Body of pancreas (tissue), 4 donors: Measurements from ENCODE around the gene HOXD3. TPM values are rescaled to one million over a fixed set of nuclear protein-coding genes. Genes with fewer than 3 reads are reported as not detected.
A peak's percentile ranks its signal among the peaks of the same experiment; 100 is the strongest.

Source experiments
- ATAC-seq: fragments of 150-250 bp; one replicate; pipeline ENCODE4 v1.9.1; 2016
- DNase-seq, 4 donors: peaks; one replicate each; pipeline ENCODE4 v3.0.0-alpha.2; 2019
- H3K27ac ChIP-seq, 4 donors: fragments of 200-600 bp; sonication (generic); 1 replicate in 3 of 4; 2 replicates in 1 of 4; pipeline versions ENCODE4 v1.5.1 to v1.6.1; 2016 to 2019; ENCODE audit warnings: mild to moderate bottlenecking in 1 of 4, mixed read lengths in 1 of 4, moderate library complexity in 1 of 4
- H3K27me3 ChIP-seq, 2 donors: fragments of 200-600 bp; sonication (generic); one replicate each; pipeline ENCODE4 v1.6.0; 2016; ENCODE audit warnings: mild to moderate bottlenecking in 1 of 2
- H3K36me3 ChIP-seq, 2 donors: fragments of 200-600 bp; sonication (generic); replicated peaks in 1 of 2; 2 replicates each; pipeline ENCODE4 v1.5.1; 2016; ENCODE audit warnings: low read depth in 2 of 2; ENCODE audit not compliant: insufficient read depth in 1 of 2
- H3K4me1 ChIP-seq: fragments of 200-600 bp; sonication (generic); one replicate; pipeline ENCODE4 v1.6.0; 2016
- H3K4me3 ChIP-seq, 2 donors: fragments of 200-600 bp; sonication (generic); 1 replicate in 1 of 2; 2 replicates in 1 of 2; pipeline ENCODE4 v1.5.1; 2016 to 2019
- H3K9me3 ChIP-seq, 3 donors: fragments of 200-600 bp; sonication (generic); 1 replicate in 2 of 3; 2 replicates in 1 of 3; pipeline ENCODE4 v1.5.1; 2016
- CTCF ChIP-seq, 7 experiments: fragments of 450-650 bp in 4 of 7; fragments of 200-600 bp in 3 of 7; sonication (generic) in 3 of 7; IDR thresholded peaks; one replicate each; pipeline ENCODE4 v1.5.1; 2016 to 2019; ENCODE audit warnings: antibody characterized with exemption in 7 of 7
- POLR2A ChIP-seq, 3 donors: fragments of 450-650 bp; IDR thresholded peaks; one replicate each; pipeline ENCODE4 v1.6.1; 2016; ENCODE audit warnings: antibody characterized with exemption in 3 of 3, mild to moderate bottlenecking in 2 of 3
- WGBS, 2 donors: methylation state at CpG; one replicate each; pipeline ENCODE4 v1.1.5; 2017; 5-methylcytosine and 5-hydroxymethylcytosine counted together
- intact Hi-C: fragments of 100-400 bp; cut with DNase I; formaldehyde crosslinking; loops from one replicate; pipeline ENCODE4 v1.15.1; 2023
- total RNA-seq, 2 donors: library from RNA; depleted of rRNA; stranded (reverse); fragments of >200 nt; gene quantifications; one replicate each; pipeline ENCODE4 v1.1.0, GENCODE V29; 2016

HOXD3 gene
- total RNA-seq, 2 donors from 2014 or later: 0.26 TPM; not detected in 1

- ATAC-seq (peak; percentile 45), DNase-seq (peak; percentile 41 to 71 (median 51))
- Histone ChIP-seq H3K4me3 (no peak overlapping the region), H3K9me3 (no peaks in the 10 kb centered on the region), H3K27ac (no peak overlapping the region), H3K36me3 (no peaks in the 10 kb centered on the region), H3K4me1 (peaks cover 4% of the 10 kb centered on the region), H3K27me3 (no peaks in the 10 kb centered on the region)
- TF ChIP-seq CTCF (IDR thresholded peaks at IDR 0.05): no peak
- no peak for TF ChIP-seq POLR2A (IDR thresholded peaks at IDR 0.05)
- WGBS, 2 donors: 28 to 41% methylated on average over 7 of the region's 7 CpGs
- intact Hi-C loops: no loop called here
Observed at GRCh38 chr2:176202491-176202890, 45.4 kb downstream of the HOXD3 start.

GRCh38 chr2:176205126-176205525, 48.0 kb downstream of the HOXD3 start:
- TF ChIP-seq POLR2A (IDR thresholded peaks at IDR 0.05) (no peak), CTCF (IDR thresholded peaks at IDR 0.05) (no peak)
- no peak overlapping the region for H3K4me3 ChIP-seq
- no peak for DNase-seq
- no peaks in the 10 kb centered on the region for H3K27me3 ChIP-seq
- H3K9me3 ChIP-seq: no peaks in the 10 kb centered on the region
- H3K27ac ChIP-seq: no peak overlapping the region
- 63 to 70% methylated on average over 1 of the region's 1 CpG for WGBS, 2 donors
- ATAC-seq: no peak
- intact Hi-C loops: no loop called here
- H3K4me1 ChIP-seq: peaks cover 4% of the 10 kb centered on the region
- H3K36me3 ChIP-seq: no peaks in the 10 kb centered on the region

GRCh38 chr2:176206136-176206535, 49.0 kb downstream of the HOXD3 start:
- no peak for ATAC-seq
- no peaks in the 10 kb centered on the region for H3K36me3 ChIP-seq
- peaks cover 4% of the 10 kb centered on the region for H3K4me1 ChIP-seq
- H3K9me3 ChIP-seq: no peaks in the 10 kb centered on the region
- no peak overlapping the region for H3K4me3 ChIP-seq
- 91 to 99% methylated on average over 2 of the region's 2 CpGs for WGBS, 2 donors
- intact Hi-C loops: no loop called here
- H3K27ac ChIP-seq: no peak overlapping the region
- TF ChIP-seq POLR2A (IDR thresholded peaks at IDR 0.05): no peak
- TF ChIP-seq CTCF (IDR thresholded peaks at IDR 0.05): no peak
- no peak for DNase-seq
- no peaks in the 10 kb centered on the region for H3K27me3 ChIP-seq

GRCh38 chr2:176206682-176207081, 49.6 kb downstream of the HOXD3 start:
- ATAC-seq: no peak
- no peak for DNase-seq
- intact Hi-C loops: no loop called here
- Histone ChIP-seq H3K27me3 (no peaks in the 10 kb centered on the region), H3K27ac (no peak overlapping the region), H3K9me3 (no peaks in the 10 kb centered on the region), H3K4me1 (peaks cover 4% of the 10 kb centered on the region), H3K4me3 (no peak overlapping the region), H3K36me3 (no peaks in the 10 kb centered on the region)
- 65 to 77% methylated on average over 2 of the region's 2 CpGs for WGBS, 2 donors
- TF ChIP-seq CTCF (IDR thresholded peaks at IDR 0.05) (no peak), POLR2A (IDR thresholded peaks at IDR 0.05) (no peak)

GRCh38 chr2:176211110-176211509, 54.0 kb downstream of the HOXD3 start:
- no peak for DNase-seq
- Histone ChIP-seq H3K9me3 (no peaks in the 10 kb centered on the region), H3K27ac (no peak overlapping the region), H3K4me3 (no peak overlapping the region), H3K36me3 (no peaks in the 10 kb centered on the region), H3K27me3 (no peaks in the 10 kb centered on the region), H3K4me1 (no peaks in the 10 kb centered on the region)
- 29 to 53% methylated on average over 1 of the region's 1 CpG for WGBS, 2 donors
- no peak for TF ChIP-seq CTCF (IDR thresholded peaks at IDR 0.05)
- TF ChIP-seq POLR2A (IDR thresholded peaks at IDR 0.05): no peak
- ATAC-seq: no peak
- intact Hi-C loops: no loop called here
